Measurements from ENCODE around the gene ACSM2A. TPM values are rescaled to one million over a fixed set of nuclear protein-coding genes. Genes with fewer than 3 reads are reported as not detected.
"Not testable (repeated sequence)": the region's sequence is repeated elsewhere in the genome, so short reads cannot be mapped to it uniquely, and the experiment has no call there.

Gene ACSM2A
- total and polyA plus RNA-seq, 11 donors = not detected

GRCh38 chr16:20519231-20519630, 67.9 kb downstream of the ACSM2A start:
- DNase-seq (no peak), ATAC-seq (no peak)
- Histone ChIP-seq H3K36me3 (no peaks in the 10 kb centered on the region), H3K4me1 (peaks cover 0 to 7% (median 0%) of the 10 kb centered on the region in 12 donors), H3K27ac (no peak overlapping the region), H3K4me3 (no peak overlapping the region), H3K27me3 (no peaks in the 10 kb centered on the region), H3K9me3 (no peaks in the 10 kb centered on the region)
- 76 to 92% (median 79%) methylated on average over 3 of the region's 3 CpGs for WGBS, 4 donors
- intact Hi-C loops (cut with DNase I) = no loop called here
- TF ChIP-seq CTCF (IDR thresholded peaks at IDR 0.05) (no peak), POLR2A (IDR thresholded peaks at IDR 0.05) (no peak)

- H3K27me3 ChIP-seq = no peaks in the 10 kb centered on the region
- H3K36me3 ChIP-seq = no peaks in the 10 kb centered on the region
- WGBS, 4 donors = 80 to 100% (median 90%) methylated on average over 1 of the region's 1 CpG
- TF ChIP-seq POLR2A (IDR thresholded peaks at IDR 0.05) (no peak), CTCF (IDR thresholded peaks at IDR 0.05) (no peak)
- H3K4me3 ChIP-seq = no peak overlapping the region
- no peak overlapping the region for H3K27ac ChIP-seq
- no peak for DNase-seq
- peaks cover 0 to 7% (median 0%) of the 10 kb centered on the region in 12 donors for H3K4me1 ChIP-seq
- H3K9me3 ChIP-seq = no peaks in the 10 kb centered on the region
- no peak for ATAC-seq
- intact Hi-C loops (cut with DNase I) = no loop called here
Observed at GRCh38 chr16:20520103-20520502, 68.8 kb downstream of the ACSM2A start.

- H3K9me3 ChIP-seq; H3K36me3 ChIP-seq; DNase-seq; H3K4me1 ChIP-seq; intact Hi-C loops (cut with DNase I); H3K27me3 ChIP-seq; H3K4me3 ChIP-seq; H3K27ac ChIP-seq: not testable (repeated sequence)
- WGBS, 4 donors = no CpG with 5 or more reads among the region's 13 CpGs
- peak in 1 of 4 donors; percentile 20 for ATAC-seq
Observed at GRCh38 chr16:20531795-20532194, 80.5 kb downstream of the ACSM2A start.

- H3K36me3 ChIP-seq; H3K4me1 ChIP-seq; H3K27me3 ChIP-seq; H3K9me3 ChIP-seq; DNase-seq; ATAC-seq; H3K27ac ChIP-seq; H3K4me3 ChIP-seq; intact Hi-C loops (cut with DNase I): not testable (repeated sequence)
- no CpG with 5 or more reads among the region's 3 CpGs for WGBS, 4 donors
Observed at GRCh38 chr16:20532284-20532792, 81.0 kb downstream of the ACSM2A start.

GRCh38 chr16:20536669-20537068, 85.3 kb downstream of the ACSM2A start:
- intact Hi-C loops (cut with DNase I); H3K36me3 ChIP-seq; H3K27ac ChIP-seq; DNase-seq; H3K4me1 ChIP-seq; H3K27me3 ChIP-seq; H3K4me3 ChIP-seq; H3K9me3 ChIP-seq; ATAC-seq: not testable (repeated sequence)
- 38 to 87% (median 65%) methylated on average over 1 of the region's 1 CpG for whole genome bisulfite sequencing, 4 donors

Other genes starting within 250 kb of the ACSM2A start
- 1 to 10 TPM in 5 of 9 donors, not detected in 4; 1.3 to 4.0 (median 2.7) TPM for gene GP2, start 124.0 kb upstream of the ACSM2A start, total RNA-seq
- gene GP2, start 124.0 kb upstream of the ACSM2A start, polyA plus RNA-seq = under 1 TPM in 1 of 2 donors, not detected in 1; 0.22 TPM
- not detected for gene UMOD, start 98.8 kb upstream of the ACSM2A start, total RNA-seq
- gene UMOD, start 98.8 kb upstream of the ACSM2A start, polyA plus RNA-seq = not detected
- gene PDILT, start 46.8 kb upstream of the ACSM2A start, total RNA-seq = not detected
- not detected for gene PDILT, start 46.8 kb upstream of the ACSM2A start, polyA plus RNA-seq
- 10 to 100 TPM in 1 of 9 donors, 1 to 10 TPM in 3, under 1 TPM in 4, not detected in 1; 0.25 to 12.6 (median 1.2) TPM for gene ACSM5, start 42.0 kb upstream of the ACSM2A start, total RNA-seq
- under 1 TPM; 0.17 to 0.61 TPM for gene ACSM5, start 42.0 kb upstream of the ACSM2A start, polyA plus RNA-seq
- under 1 TPM in 1 of 9 donors, not detected in 8; 0.14 TPM for gene ACSM2B, start 124.8 kb downstream of the ACSM2A start, total RNA-seq
- under 1 TPM in 1 of 2 donors, not detected in 1; 0.06 TPM for gene ACSM2B, start 124.8 kb downstream of the ACSM2A start, polyA plus RNA-seq
- under 1 TPM in 3 of 9 donors, not detected in 6; 0.14 to 0.43 (median 0.18) TPM for gene ACSM1, start 246.2 kb downstream of the ACSM2A start, total RNA-seq
- under 1 TPM; 0.06 to 0.11 TPM for gene ACSM1, start 246.2 kb downstream of the ACSM2A start, polyA plus RNA-seq

All from heart left ventricle (tissue), 16 donors.